GM10266 (cell line): ENCODE data around the gene ZC3H12C.

Source experiments
- DNase-seq: peaks from one replicate; pipeline ENCODE4 v3.0.0; 2012; ENCODE audit errors: extremely low spot score
- TF ChIP-seq, protein P1 (sequence below): IDR thresholded peaks from 2 replicates; pipeline ENCODE4 v1.5.1; 2012; ENCODE audit warnings: mild to moderate bottlenecking, low read depth; ENCODE audit not compliant: control insufficient read depth, insufficient read depth; ENCODE audit errors: missing control alignments

Gene ZC3H12C

DNA sequence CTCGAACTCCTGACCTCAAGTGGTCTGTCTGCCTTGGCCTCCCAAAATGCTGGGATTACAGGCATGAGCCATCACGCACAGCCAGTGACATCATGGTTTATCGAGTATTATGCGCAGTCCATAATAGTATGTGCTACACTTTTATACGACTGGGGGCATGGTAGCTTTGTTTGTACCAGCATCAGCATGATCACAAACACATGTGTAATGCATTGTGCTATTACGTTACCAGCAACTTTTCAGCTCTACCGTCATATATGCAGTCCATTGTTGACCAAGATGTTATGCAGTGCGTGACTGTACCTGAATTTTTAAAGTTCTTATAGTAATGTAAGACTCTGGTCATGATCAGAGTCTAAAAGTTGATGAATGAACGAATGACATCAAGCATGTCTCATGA, 67.9 kb downstream of the ZC3H12C start:
- TF ChIP-seq, protein P1, sequence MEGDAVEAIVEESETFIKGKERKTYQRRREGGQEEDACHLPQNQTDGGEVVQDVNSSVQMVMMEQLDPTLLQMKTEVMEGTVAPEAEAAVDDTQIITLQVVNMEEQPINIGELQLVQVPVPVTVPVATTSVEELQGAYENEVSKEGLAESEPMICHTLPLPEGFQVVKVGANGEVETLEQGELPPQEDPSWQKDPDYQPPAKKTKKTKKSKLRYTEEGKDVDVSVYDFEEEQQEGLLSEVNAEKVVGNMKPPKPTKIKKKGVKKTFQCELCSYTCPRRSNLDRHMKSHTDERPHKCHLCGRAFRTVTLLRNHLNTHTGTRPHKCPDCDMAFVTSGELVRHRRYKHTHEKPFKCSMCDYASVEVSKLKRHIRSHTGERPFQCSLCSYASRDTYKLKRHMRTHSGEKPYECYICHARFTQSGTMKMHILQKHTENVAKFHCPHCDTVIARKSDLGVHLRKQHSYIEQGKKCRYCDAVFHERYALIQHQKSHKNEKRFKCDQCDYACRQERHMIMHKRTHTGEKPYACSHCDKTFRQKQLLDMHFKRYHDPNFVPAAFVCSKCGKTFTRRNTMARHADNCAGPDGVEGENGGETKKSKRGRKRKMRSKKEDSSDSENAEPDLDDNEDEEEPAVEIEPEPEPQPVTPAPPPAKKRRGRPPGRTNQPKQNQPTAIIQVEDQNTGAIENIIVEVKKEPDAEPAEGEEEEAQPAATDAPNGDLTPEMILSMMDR, result no peak
- no peak for DNase-seq

DNA sequence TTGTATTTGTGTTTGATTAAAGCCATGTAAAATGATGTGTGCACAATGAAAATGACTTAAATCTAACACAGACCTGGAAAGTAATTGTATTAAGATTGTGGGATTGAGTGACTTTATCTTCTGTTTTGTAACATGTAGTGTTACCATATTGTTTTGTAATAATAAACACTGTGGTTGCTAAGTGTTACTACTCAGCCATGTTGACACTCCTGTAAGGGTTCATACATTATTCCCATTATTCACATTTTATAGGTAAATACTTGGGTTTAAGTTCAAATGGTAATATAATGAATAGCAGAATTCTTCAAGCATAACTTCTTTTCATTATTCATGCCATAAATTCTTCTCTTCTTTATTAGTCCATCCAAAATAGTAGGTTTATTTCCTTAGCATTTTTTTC, 69.0 kb downstream of the ZC3H12C start:
- TF ChIP-seq, protein P1, result no peak

DNA sequence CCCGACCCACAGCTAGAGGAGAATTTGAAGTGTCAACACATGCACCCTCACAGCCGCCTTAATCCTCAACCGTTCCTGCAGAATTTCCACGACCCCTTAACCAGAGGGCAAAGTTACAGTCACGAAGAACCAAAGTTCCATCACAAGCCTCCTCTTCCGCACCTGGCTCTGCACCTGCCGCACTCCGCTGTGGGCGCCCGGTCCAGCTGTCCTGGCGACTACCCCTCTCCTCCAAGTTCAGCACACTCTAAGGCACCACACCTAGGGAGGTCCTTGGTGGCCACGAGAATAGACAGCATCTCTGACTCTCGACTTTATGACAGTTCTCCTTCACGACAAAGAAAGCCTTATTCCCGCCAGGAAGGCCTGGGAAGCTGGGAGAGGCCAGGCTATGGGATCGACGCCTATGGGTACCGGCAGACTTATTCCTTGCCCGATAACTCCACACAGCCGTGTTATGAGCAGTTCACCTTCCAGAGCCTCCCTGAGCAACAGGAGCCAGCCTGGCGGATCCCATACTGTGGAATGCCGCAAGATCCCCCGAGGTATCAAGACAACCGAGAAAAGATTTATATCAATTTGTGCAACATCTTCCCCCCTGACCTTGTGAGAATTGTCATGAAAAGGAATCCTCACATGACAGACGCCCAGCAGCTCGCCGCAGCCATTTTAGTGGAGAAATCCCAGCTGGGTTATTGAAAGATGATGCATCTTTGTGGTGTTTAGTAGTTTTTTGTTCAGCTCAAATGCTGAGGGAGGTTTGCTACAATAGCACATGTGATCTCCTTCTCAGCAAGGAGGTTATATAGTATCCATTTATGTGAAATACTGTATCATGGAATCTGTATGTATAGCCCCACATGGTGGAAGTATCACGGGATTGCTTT, 72.1 kb downstream of the ZC3H12C start:
- TF ChIP-seq, protein P1, result no peak
- no peak for DNase-seq

More for the DNA sequence above, 69.0 kb downstream of the ZC3H12C start:
- DNase-seq, result no peak

DNA sequence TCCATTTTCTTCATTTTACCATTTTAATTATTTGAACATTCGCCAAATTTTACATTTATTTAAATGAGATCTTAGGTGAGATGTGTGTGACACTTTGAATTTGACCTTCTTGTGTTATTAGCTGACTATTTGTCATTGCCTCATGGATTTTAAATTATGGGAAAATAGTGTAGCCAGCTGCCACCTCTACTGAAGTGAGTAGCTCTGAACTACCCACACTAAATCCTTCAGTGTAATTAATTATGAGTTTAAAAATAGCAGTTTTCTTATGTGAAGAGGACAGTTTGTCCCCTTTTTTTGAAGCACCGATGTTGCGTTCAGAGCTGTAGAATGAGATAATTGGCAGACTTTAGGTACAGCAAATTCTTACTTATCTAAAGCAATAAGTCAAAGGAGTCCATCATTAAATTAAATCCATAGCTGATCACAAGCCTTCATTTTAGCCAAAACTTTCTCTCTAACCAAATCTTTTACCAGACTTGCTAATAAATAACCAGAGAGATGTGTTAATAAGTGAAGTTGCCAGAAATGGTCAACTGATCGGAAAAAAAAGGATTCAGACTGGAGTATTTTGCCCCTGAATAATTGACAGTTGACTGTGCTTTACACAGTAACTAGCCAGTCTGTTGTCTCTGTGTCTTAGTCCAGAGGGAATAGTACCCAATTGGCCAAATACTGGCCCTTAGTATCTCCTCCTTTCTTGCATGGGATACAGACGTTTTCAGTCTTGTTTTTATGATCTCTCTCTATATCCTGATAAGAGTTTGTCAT, 75.0 kb downstream of the ZC3H12C start:
- TF ChIP-seq, protein P1, result no peak
- no peak for DNase-seq

DNA sequence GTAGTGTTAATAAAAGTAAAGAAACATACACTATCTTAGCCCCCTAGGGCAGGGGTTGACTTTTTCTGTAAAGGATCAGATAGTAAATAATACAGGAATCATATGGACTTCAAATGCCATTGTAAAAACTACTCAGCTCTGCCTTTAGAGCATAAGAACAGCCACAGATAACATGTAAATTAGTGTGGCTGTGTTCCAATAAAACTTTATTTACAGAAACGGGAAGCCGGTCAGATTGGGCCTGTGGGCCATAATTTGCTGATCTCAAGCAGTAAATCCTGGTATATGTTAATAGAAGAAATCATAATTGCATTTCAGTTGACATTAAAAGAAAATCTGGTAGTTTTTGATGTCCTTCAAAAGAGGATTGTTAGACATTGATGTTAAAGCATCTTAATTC, 76.5 kb downstream of the ZC3H12C start:
- no peak for DNase-seq
- TF ChIP-seq, protein P1, result no peak

DNA sequence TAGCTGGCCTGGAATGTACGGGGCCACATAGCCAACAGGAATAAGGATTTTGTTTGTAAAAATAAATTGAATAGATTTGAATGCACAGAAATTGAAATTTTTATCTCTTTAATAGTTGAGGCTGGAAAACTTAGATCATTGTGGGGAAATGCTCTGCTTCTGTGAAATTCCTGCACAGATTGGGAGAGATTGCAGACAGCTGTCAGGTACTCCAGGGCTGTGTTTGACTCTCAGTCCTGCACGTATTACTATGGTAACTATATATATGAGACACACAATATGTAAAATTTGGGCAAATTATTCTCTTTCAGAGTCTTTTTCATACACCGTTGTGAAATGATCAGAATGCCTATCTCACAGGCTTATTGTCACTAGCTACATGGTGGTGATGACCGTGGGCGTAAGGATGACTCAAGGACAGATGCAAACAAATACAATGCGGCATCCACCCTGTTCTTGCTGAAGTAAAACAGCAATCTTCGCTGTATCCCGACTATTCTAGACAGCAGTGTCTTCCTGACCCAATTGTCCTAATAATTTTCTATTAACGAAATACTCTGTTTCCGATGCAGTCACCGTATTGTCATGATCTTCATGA, 79.4 kb downstream of the ZC3H12C start:
- DNase-seq, result no peak
- TF ChIP-seq, protein P1, result no peak
